ENCODE data around the gene FSD1. TPM values are rescaled to one million over a fixed set of nuclear protein-coding genes. Genes with fewer than 3 reads are reported as not detected.

FSD1 gene
- total and polyA plus RNA-seq, 9 of the 15 experiments (the other 6 are each of a cell fraction or from before 2014, with no cell fraction given) = 0.11 to 1.9 (median 0.94) TPM; not detected in 1

- ATAC-seq (no peak), DNase-seq (ENCODE audit: extremely low read depth in 1 of 4, low spot score in 3 of 4) (no peak), FAIRE-seq (no peak)
- POLR2A ChIA-PET = interaction anchor here (0.7 kb wide), 1 partner anchor 22 kb away, joined by 3 read pairs; no protein-coding TSS in a partner anchor
- in situ Hi-C loops (cut with MboI) (no loop called here), intact Hi-C loops (cut with micrococcal nuclease) (no loop called here)
- CTCF ChIA-PET (ENCODE audit: low intra/inter-chr PET ratio) = no interaction called here
- BruUV-seq (replicated peaks) = no TSS peak
- H3K4me3 ChIP-seq = no peak overlapping the region
- no peak overlapping the region for H2AFZ ChIP-seq (ENCODE audit: low read depth, low read length)
- no peaks in the 10 kb centered on the region for H3K9me3 ChIP-seq (replicated peaks; ENCODE audit: control insufficient read depth, insufficient read depth, low read depth, low read length)
- H3K79me2 ChIP-seq (ENCODE audit: control insufficient read depth, insufficient read depth, low read length) = peaks cover 87% of the 10 kb centered on the region
- no peak overlapping the region for H3K4me2 ChIP-seq (ENCODE audit: insufficient read depth, low read length)
- H3K9me1 ChIP-seq (ENCODE audit: control insufficient read depth, insufficient read depth, low read length) = no peaks in the 10 kb centered on the region
- TF ChIP-seq JUNB (CRISPR knock-in tag; conservative IDR thresholded peaks at IDR 0.05) (no peak), ZNF239 (CRISPR knock-in tag; IDR thresholded peaks at IDR 0.05) (no peak), RBFOX2 (IDR thresholded peaks at IDR 0.05; ENCODE audit: low read depth, low read length) (0 out of 2 replicates have a peak, but pooled peaks have one; percentile 7), SNIP1 (IDR thresholded peaks at IDR 0.05; ENCODE audit: low read depth) (no peak), POLR2G (IDR thresholded peaks at IDR 0.05; ENCODE audit: low read depth, low read length) (peak; percentile 15; the same call in 1 of the 2 replicates)
- H3K36me3 ChIP-seq (ENCODE audit: control insufficient read depth, insufficient read depth, low read length) = peaks cover 65% of the 10 kb centered on the region; the same call in 2 of the 3 replicates
- 95% methylated on average over 15 of the region's 15 CpGs for WGBS (ENCODE audit: insufficient coverage, low coverage, missing lambda C conversion rate)
- no peaks in the 10 kb centered on the region for H3K27me3 ChIP-seq (ENCODE audit: control insufficient read depth in 2 of 2, insufficient read depth in 2 of 2, low read length in 2 of 2)
- peak overlapping the region in 1 of 2 experiments; percentile 89; a peak in 2 of 4 replicates for H3K9ac ChIP-seq (ENCODE audit: insufficient read depth in 1 of 2, low read depth in 2 of 2, low read length in 2 of 2)
- peak overlapping the region; percentile 30; the same call in 1 of the 3 replicates for H3K27ac ChIP-seq (ENCODE audit: extremely low read depth, low read depth, low read length)
- peaks cover 60 to 93% of the 10 kb centered on the region in 2 experiments for H3K4me1 ChIP-seq (replicated peaks in 1 of 2; ENCODE audit: control insufficient read depth in 2 of 2, insufficient read depth in 2 of 2, low read length in 2 of 2)
- no peaks in the 10 kb centered on the region; the same call in none of the 2 replicates for H4K20me1 ChIP-seq (replicated peaks; ENCODE audit: control insufficient read depth, insufficient read depth, low read length)
Observed at GRCh38 chr19:4370418-4371041, 66.1 kb downstream of the FSD1 start.
